Heart left ventricle (tissue), 16 donors: ENCODE data around the gene TRAF3. TPM values are rescaled to one million over a fixed set of nuclear protein-coding genes. Genes with fewer than 3 reads are reported as not detected.

ENCODE experiments used
- ATAC-seq, 4 donors: fragments of 200-7000 bp; cut with Tn5 transposase; one replicate each; pipeline ENCODE4 v1.9.1; 2020 to 2022; ENCODE audit warnings: moderate library complexity in 4 of 4, mild to moderate bottlenecking in 3 of 4, moderate number of reproducible peaks in 1 of 4
- DNase-seq, 5 donors: peaks; one replicate each; pipeline ENCODE4 v3.0.0-alpha.2; 2020
- H3K27ac ChIP-seq, 12 donors: fragments of 200-600 bp; sonication (generic) in 4 of 12; one replicate each; pipeline versions ENCODE4 v1.5.0 to v1.8.0; 2016 to 2022; ENCODE audit warnings: mild to moderate bottlenecking in 2 of 12
- H3K27me3 ChIP-seq, 9 donors: fragments of 200-600 bp; sonication (generic) in 2 of 9; one replicate each; pipeline versions ENCODE4 v1.5.1 to v1.8.0; 2016 to 2022; ENCODE audit warnings: mild to moderate bottlenecking in 3 of 9
- H3K36me3 ChIP-seq, 9 donors: fragments of 200-600 bp; sonication (generic) in 2 of 9; one replicate each; pipeline versions ENCODE4 v1.5.0 to v1.8.0; 2018 to 2022; ENCODE audit warnings: mild to moderate bottlenecking in 2 of 9
- H3K4me1 ChIP-seq, 12 donors: fragments of 200-600 bp; sonication (generic) in 4 of 12; one replicate each; pipeline versions ENCODE4 v1.5.0 to v1.8.0; 2016 to 2022; ENCODE audit warnings: mild to moderate bottlenecking in 3 of 12
- H3K4me3 ChIP-seq, 12 donors: fragments of 200-600 bp; sonication (generic) in 4 of 12; one replicate each; pipeline versions ENCODE4 v1.5.0 to v1.8.0; 2017 to 2022; ENCODE audit warnings: mild to moderate bottlenecking in 9 of 12, moderate library complexity in 4 of 12
- H3K9me3 ChIP-seq, 12 donors: fragments of 200-600 bp; sonication (generic) in 4 of 12; one replicate each; pipeline versions ENCODE4 v1.5.0 to v1.8.0; 2016 to 2022; ENCODE audit warnings: mild to moderate bottlenecking in 1 of 12
- POLR2A ChIP-seq, 2 donors: fragments of 450-650 bp; IDR thresholded peaks; one replicate each; pipeline ENCODE4 v1.6.1; 2017; ENCODE audit warnings: antibody characterized with exemption in 2 of 2, mild to moderate bottlenecking in 2 of 2, moderate library complexity in 2 of 2
- WGBS, 4 donors: extraction: QIAGEN DNeasy Blood & Tissue Kit in 2 of 4; methylation state at CpG; one replicate each; pipeline versions ENCODE4 v1.1.5 to v1.1.7; 2013 to 2018; 5-methylcytosine and 5-hydroxymethylcytosine counted together
- intact Hi-C, 10 donors: fragments of 100-400 bp; cut with DNase I; formaldehyde crosslinking; loops; one replicate each; pipeline versions ENCODE4 v1.11.1 to v1.14.2; 2022
- polyA plus RNA-seq, 2 donors: library from polyadenylated mRNA; stranded (reverse); fragments of 200-250 nt; gene quantifications; one replicate each; pipeline ENCODE4 v1.2.3, GENCODE V29; 2013
- total RNA-seq, 9 donors: library from RNA; depleted of rRNA in 2 of 9; stranded (reverse); fragments of >200 nt in 2 of 9; fragmentation: NEBNext Ultra II Directional in 3 of 9; extraction: Animal tissue kit (Norgen Biotek cat#: 25700) in 3 of 9; gene quantifications; one replicate each; pipeline versions ENCODE4 v1.1.0 to v1.2.4, GENCODE V29; 2016 to 2023
- TF ChIP-seq, protein P1 (sequence below), 12 donors: fragments of 200-600 bp; sonication (generic) in 4 of 12; IDR thresholded peaks; one replicate each; pipeline versions ENCODE4 v1.5.0 to v1.8.0; 2018 to 2022; ENCODE audit warnings: antibody characterized with exemption in 12 of 12, mild to moderate bottlenecking in 5 of 12
- donor health status: ischemic (EF 13 %, LVEDD 7.1; RV severe dilation, severe dysfunction).
- donor health status: healthy with polysubstance abuse.
- donor health status: DM: no; HTN: yes; CAD: no.
- donor health status: DM: no; HTN: no; CAD: no.
- donor health status: ischemic (EF 25% LVEDD 6.9; RV normal size, moderate dysfunction).
- donor health status: ischemic (EF 25% LVEDD 5.7; RV mildly dilated, moderate dysfunction).
- donor health status: healthy.
- donor health status: DM: yes; HTN: yes; CAD: no.
- donor health status: ischemic (EF 35%, LVEDD 5.7; RV mildly dilated, moderate dysfunction).
- donor health status: nonischemic (EF 11% LVEDD 7.7; RV severe dilation, severe dysfunction).
- donor health status: DM: yes; HTN: yes; CAD: no.
- donor health status: PGD.
- donor health status: ischemic (EF 29% LVEDD 5.4; RV normal size, mild dysfunction).
- donor health status: nonischemic (EF 23%, LVEDD 6.1; RV moderate dilation, normal function).

TRAF3 gene
- total and polyA plus RNA-seq, 11 donors, result 1.6 to 20.6 (median 10.6) TPM

DNA sequence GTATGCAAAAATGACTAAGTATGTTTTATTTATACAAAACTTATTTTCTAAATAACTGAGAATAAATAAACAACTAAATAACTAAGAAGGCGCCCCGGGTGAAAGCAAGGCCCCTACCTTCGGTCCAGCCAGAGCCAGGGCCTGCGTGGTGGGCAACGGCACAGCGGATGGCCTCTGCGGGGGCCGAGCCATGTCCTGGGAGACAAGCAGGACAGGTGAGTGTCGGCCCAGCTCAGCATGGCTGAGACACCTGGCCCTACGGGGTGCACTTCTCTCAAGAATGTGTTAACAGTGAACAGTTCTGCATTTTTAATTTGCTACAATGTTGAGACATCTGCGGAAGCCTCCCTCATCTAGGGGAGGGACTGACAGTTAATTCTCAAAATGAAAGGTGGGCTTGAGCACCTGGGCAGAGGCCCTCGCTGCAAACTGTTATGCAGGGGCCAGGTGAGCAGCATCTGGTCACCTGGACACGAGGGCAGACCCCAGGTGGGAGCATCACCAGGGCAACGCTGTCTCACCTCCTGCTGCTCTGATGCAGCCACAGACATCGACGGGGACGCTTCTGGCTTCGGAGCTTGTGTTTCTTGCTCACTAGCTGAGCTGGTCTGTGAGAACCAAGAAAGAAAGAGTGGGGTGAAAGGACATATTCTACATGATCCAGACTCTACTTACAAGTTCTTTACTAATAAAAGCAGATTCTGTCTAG, 177.0 kb downstream of the TRAF3 start:
- Histone ChIP-seq H3K36me3 (peaks cover 10 to 100% (median 97%) of the 10 kb centered on the region in 9 donors), H3K27ac (no peak overlapping the region), H3K9me3 (no peaks in the 10 kb centered on the region), H3K4me3 (no peak overlapping the region), H3K4me1 (peaks cover 0 to 12% (median 2%) of the 10 kb centered on the region in 12 donors), H3K27me3 (no peaks in the 10 kb centered on the region)
- DNase-seq, result no peak
- no peak for ATAC-seq
- WGBS, 4 donors, result 90 to 93% (median 90%) methylated on average over 18 of the region's 18 CpGs
- TF ChIP-seq, protein P1, sequence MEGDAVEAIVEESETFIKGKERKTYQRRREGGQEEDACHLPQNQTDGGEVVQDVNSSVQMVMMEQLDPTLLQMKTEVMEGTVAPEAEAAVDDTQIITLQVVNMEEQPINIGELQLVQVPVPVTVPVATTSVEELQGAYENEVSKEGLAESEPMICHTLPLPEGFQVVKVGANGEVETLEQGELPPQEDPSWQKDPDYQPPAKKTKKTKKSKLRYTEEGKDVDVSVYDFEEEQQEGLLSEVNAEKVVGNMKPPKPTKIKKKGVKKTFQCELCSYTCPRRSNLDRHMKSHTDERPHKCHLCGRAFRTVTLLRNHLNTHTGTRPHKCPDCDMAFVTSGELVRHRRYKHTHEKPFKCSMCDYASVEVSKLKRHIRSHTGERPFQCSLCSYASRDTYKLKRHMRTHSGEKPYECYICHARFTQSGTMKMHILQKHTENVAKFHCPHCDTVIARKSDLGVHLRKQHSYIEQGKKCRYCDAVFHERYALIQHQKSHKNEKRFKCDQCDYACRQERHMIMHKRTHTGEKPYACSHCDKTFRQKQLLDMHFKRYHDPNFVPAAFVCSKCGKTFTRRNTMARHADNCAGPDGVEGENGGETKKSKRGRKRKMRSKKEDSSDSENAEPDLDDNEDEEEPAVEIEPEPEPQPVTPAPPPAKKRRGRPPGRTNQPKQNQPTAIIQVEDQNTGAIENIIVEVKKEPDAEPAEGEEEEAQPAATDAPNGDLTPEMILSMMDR (IDR thresholded peaks at IDR 0.05), result no peak
- no peak for TF ChIP-seq POLR2A (IDR thresholded peaks at IDR 0.05)
- intact Hi-C loops, result no loop called here

DNA sequence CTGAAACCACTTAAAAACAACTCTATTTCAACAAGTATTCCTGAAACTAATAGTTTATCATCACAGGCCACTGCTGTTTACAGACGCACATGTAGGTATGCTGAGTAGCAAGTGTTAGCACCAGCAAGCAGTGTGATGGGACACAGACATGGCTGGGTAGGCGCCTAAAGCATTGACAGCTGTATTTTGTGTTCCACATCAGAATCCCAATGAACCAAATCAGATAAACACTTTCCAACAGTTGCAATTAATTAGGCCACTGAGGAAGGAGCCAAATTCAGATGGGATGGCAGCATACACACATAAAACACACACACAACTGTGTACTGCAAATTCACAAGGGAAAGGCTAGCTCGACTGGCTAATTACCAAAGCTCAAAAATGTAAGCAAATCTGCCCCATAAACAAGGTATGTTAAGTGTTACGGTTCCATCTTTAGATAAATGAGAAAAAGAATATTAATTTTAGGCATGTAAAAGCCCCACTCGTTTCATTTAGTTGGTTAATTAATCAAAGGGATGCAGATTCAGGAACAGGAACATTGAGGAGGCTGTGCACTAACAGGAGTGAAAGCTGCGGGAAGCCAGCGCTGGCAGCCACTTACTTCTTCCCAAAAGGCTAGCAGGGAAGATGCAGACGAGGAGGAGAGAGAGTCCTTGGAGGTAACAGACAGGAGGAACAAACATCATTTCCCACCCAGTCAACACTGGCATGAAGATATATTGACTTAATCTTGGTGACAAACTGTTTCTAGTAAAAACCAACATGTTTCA, 178.6 kb downstream of the TRAF3 start:
- WGBS, 4 donors, result 82 to 83% (median 82%) methylated on average over 8 of the region's 8 CpGs
- DNase-seq (no peak), ATAC-seq (peak in 1 of 4 donors; percentile 10)
- TF ChIP-seq, protein P1 (IDR thresholded peaks at IDR 0.05), result no peak
- no peak for TF ChIP-seq POLR2A (IDR thresholded peaks at IDR 0.05)
- Histone ChIP-seq H3K9me3 (no peaks in the 10 kb centered on the region), H3K4me3 (no peak overlapping the region), H3K27me3 (no peaks in the 10 kb centered on the region), H3K36me3 (peaks cover 6 to 100% (median 97%) of the 10 kb centered on the region in 9 donors), H3K27ac (no peak overlapping the region), H3K4me1 (no peaks in the 10 kb centered on the region)
- intact Hi-C loops, result no loop called here

DNA sequence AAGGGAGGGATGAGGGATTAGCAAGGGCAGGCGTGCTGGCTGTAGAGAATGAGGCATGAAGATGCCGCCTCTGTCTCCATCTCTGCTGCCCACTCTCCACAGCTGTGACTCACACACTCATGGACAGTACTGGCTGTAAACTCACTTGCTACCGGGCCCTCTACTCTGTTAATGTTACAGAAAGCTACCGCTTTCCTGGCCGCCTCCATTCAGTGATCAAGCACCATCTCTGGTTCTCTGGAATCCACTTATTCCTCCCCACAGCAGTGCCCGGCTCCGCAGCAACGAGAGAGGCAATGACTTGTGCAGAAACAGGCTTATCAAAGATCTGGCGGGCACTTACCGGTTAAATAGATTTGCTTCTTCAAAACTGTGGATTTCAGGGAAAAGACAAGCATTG, 180.0 kb downstream of the TRAF3 start:
- Histone ChIP-seq H3K4me1 (no peaks in the 10 kb centered on the region), H3K4me3 (no peak overlapping the region), H3K9me3 (no peaks in the 10 kb centered on the region), H3K27me3 (no peaks in the 10 kb centered on the region), H3K36me3 (peaks cover 1 to 100% (median 97%) of the 10 kb centered on the region in 9 donors), H3K27ac (no peak overlapping the region)
- ATAC-seq (no peak), DNase-seq (no peak)
- intact Hi-C loops, result no loop called here
- TF ChIP-seq, protein P1 (IDR thresholded peaks at IDR 0.05), result no peak
- TF ChIP-seq POLR2A (IDR thresholded peaks at IDR 0.05), result no peak
- 93 to 95% (median 93%) methylated on average over 10 of the region's 10 CpGs for WGBS, 4 donors

DNA sequence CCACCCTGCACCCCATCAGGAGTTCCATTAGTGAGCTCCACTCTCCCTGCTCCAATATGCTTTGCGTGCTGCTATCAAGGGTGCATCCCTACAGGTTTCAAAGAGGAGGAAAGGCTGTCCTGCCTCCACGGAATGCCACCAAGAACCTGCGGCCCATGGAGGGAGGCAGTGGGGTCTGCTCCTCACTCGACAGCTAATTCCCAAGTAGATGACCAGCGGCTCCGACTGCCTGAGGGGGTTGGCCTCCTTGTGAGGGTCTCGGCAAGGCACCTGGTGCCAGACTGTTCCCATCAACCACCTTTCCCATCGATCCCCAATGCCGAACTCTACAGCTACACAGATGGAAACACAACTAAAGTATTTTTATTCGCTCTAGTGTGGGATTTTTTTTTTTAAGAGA, 181.2 kb downstream of the TRAF3 start:
- Histone ChIP-seq H3K4me1 (no peaks in the 10 kb centered on the region), H3K4me3 (no peak overlapping the region), H3K9me3 (no peaks in the 10 kb centered on the region), H3K36me3 (peaks cover 0 to 100% (median 97%) of the 10 kb centered on the region in 9 donors), H3K27me3 (no peaks in the 10 kb centered on the region), H3K27ac (no peak overlapping the region)
- 92 to 96% (median 95%) methylated on average over 9 to 10 of the region's 10 CpGs for WGBS, 4 donors
- DNase-seq (no peak), ATAC-seq (no peak)
- intact Hi-C loops, result no loop called here
- TF ChIP-seq, protein P1 (IDR thresholded peaks at IDR 0.05), result no peak
- no peak for TF ChIP-seq POLR2A (IDR thresholded peaks at IDR 0.05)
